Measurements from ENCODE around the gene CMKLR1.

Gene CMKLR1

GRCh38 chr12:108363565-108363964 is 24.5 kb upstream of the CMKLR1 start:
- TF ChIP-seq CTCF (conservative IDR thresholded peaks at IDR 0.05; ENCODE audit: low read length), result no peak
- no peak for DNase-seq (ENCODE audit: low read depth)
- no peak overlapping the region for H3K4me3 ChIP-seq (ENCODE audit: low read length)

GRCh38 chr12:108363165-108363564 is 24.1 kb upstream of the CMKLR1 start:
- H3K4me3 ChIP-seq (ENCODE audit: low read length), result no peak overlapping the region
- TF ChIP-seq CTCF (conservative IDR thresholded peaks at IDR 0.05; ENCODE audit: low read length), result no peak
- DNase-seq (ENCODE audit: low read depth), result no peak

- TF ChIP-seq CTCF (conservative IDR thresholded peaks at IDR 0.05; ENCODE audit: low read length), result no peak
- H3K4me3 ChIP-seq (ENCODE audit: low read length), result no peak overlapping the region
- no peak for DNase-seq (ENCODE audit: low read depth)
Measured at GRCh38 chr12:108361606-108362005, 22.5 kb upstream of the CMKLR1 start.

- no peak for TF ChIP-seq CTCF (conservative IDR thresholded peaks at IDR 0.05; ENCODE audit: low read length)
- H3K4me3 ChIP-seq (ENCODE audit: low read length), result no peak overlapping the region
- peak; percentile 42 for DNase-seq (ENCODE audit: low read depth)
Measured at GRCh38 chr12:108360487-108360886, 21.4 kb upstream of the CMKLR1 start.

- no peak overlapping the region for H3K4me3 ChIP-seq (ENCODE audit: low read length)
- no peak for TF ChIP-seq CTCF (conservative IDR thresholded peaks at IDR 0.05; ENCODE audit: low read length)
- no peak for DNase-seq (ENCODE audit: low read depth)
Measured at GRCh38 chr12:108360057-108360456, 20.9 kb upstream of the CMKLR1 start.

- no peak for TF ChIP-seq CTCF (conservative IDR thresholded peaks at IDR 0.05; ENCODE audit: low read length)
- no peak overlapping the region for H3K4me3 ChIP-seq (ENCODE audit: low read length)
- no peak for DNase-seq (ENCODE audit: low read depth)
Measured at GRCh38 chr12:108358580-108358965, 19.5 kb upstream of the CMKLR1 start.

GRCh38 chr12:108357834-108358579 is 18.9 kb upstream of the CMKLR1 start:
- no peak for TF ChIP-seq CTCF (conservative IDR thresholded peaks at IDR 0.05; ENCODE audit: low read length)
- DNase-seq (ENCODE audit: low read depth), result no peak
- no peak overlapping the region for H3K4me3 ChIP-seq (ENCODE audit: low read length)

Data from AG10803 (cell line).